GM13977 (cell line): ENCODE measurements around the gene COL5A1.

Source experiments
- DNase-seq: peaks from one replicate; pipeline ENCODE4 v3.0.0; 2012; ENCODE audit warnings: low spot score
- CTCF ChIP-seq: IDR thresholded peaks from 2 replicates; pipeline ENCODE4 v1.5.1; 2012; ENCODE audit warnings: mild to moderate bottlenecking, control low read depth; ENCODE audit not compliant: insufficient read depth; ENCODE audit errors: extremely low read depth, missing control alignments
- in situ Hi-C: fragments of 300-500 bp; cut with MboI; formaldehyde crosslinking; loops from one replicate; pipeline ENCODE4 v1.12.0; 2022; ENCODE audit warnings: low sequenced_read_pairs, low pct_unique_long_range_greater_than_20kb, mixed read lengths, inconsistent platforms; ENCODE audit not compliant: unreplicated experiment

The COL5A1 gene

GRCh38 chr9:134809826-134810225, 168.2 kb downstream of the COL5A1 start:
- in situ Hi-C loops: no loop called here
- DNase-seq: no peak
- no peak for TF ChIP-seq CTCF

- no peak for TF ChIP-seq CTCF
- in situ Hi-C loops: no loop called here
- DNase-seq: no peak
Measured at GRCh38 chr9:134811079-134811672, 169.6 kb downstream of the COL5A1 start.

GRCh38 chr9:134811673-134812342, 170.2 kb downstream of the COL5A1 start:
- no peak for DNase-seq
- TF ChIP-seq CTCF: no peak
- in situ Hi-C loops: no loop called here

GRCh38 chr9:134812343-134812673, 170.7 kb downstream of the COL5A1 start:
- no peak for TF ChIP-seq CTCF
- no peak for DNase-seq
- in situ Hi-C loops: no loop called here

GRCh38 chr9:134813841-134814240, 172.2 kb downstream of the COL5A1 start:
- in situ Hi-C loops: no loop called here
- no peak for DNase-seq
- TF ChIP-seq CTCF: no peak

- in situ Hi-C loops: no loop called here
- TF ChIP-seq CTCF: no peak
- no peak for DNase-seq
Measured at GRCh38 chr9:134814598-134815215, 173.1 kb downstream of the COL5A1 start.
